PC-3 (cell line): Measurements from ENCODE around the gene FAM174B.

Experiments
- EZH2 ChIP-seq: fragments of 300-600 bp; sonication (generic); IDR thresholded peaks from one replicate; pipeline ENCODE4 v1.6.1; 2017; ENCODE audit warnings: antibody characterized with exemption, mild to moderate bottlenecking, low read length; ENCODE audit not compliant: unreplicated experiment
- TF ChIP-seq, protein P1 (sequence below): fragments of 300-600 bp; sonication (generic); conservative IDR thresholded peaks from 2 replicates; pipeline ENCODE4 v1.5.1; 2017; ENCODE audit warnings: antibody characterized with exemption, low read depth, mild to moderate bottlenecking, low read length

GRCh38 chr15:92570391-92570790 is 85.2 kb downstream of the FAM174B start:
- TF ChIP-seq EZH2, result no peak
- TF ChIP-seq, protein P1, sequence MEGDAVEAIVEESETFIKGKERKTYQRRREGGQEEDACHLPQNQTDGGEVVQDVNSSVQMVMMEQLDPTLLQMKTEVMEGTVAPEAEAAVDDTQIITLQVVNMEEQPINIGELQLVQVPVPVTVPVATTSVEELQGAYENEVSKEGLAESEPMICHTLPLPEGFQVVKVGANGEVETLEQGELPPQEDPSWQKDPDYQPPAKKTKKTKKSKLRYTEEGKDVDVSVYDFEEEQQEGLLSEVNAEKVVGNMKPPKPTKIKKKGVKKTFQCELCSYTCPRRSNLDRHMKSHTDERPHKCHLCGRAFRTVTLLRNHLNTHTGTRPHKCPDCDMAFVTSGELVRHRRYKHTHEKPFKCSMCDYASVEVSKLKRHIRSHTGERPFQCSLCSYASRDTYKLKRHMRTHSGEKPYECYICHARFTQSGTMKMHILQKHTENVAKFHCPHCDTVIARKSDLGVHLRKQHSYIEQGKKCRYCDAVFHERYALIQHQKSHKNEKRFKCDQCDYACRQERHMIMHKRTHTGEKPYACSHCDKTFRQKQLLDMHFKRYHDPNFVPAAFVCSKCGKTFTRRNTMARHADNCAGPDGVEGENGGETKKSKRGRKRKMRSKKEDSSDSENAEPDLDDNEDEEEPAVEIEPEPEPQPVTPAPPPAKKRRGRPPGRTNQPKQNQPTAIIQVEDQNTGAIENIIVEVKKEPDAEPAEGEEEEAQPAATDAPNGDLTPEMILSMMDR, result no peak
